CD14-positive monocyte (primary cell): ENCODE data around the gene PPP2R2C. TPM values are rescaled to one million over a fixed set of nuclear protein-coding genes. Genes with fewer than 3 reads are reported as not detected.

ENCODE experiments used
- DNase-seq, 3 donors: peaks; one replicate each; pipeline ENCODE4 v3.0.0-alpha.2; 2011 to 2022
- H2AFZ ChIP-seq: 2 replicates; pipeline ENCODE4 v1.6.0; 2012; ENCODE audit warnings: mild to moderate bottlenecking, low read depth, low read length, inconsistent platforms; ENCODE audit not compliant: insufficient read depth, poor library complexity, severe bottlenecking
- H3K27ac ChIP-seq, 2 donors: 1 replicate in 1 of 2; 2 replicates in 1 of 2; pipeline ENCODE4 v1.5.1; 2012 to 2013; ENCODE audit warnings: low read length in 2 of 2, control low read depth in 1 of 2, inconsistent platforms in 1 of 2, low read depth in 1 of 2, mild to moderate bottlenecking in 1 of 2
- H3K27me3 ChIP-seq, 2 donors: one replicate each; pipeline versions ENCODE4 v1.6.0 to v1.6.1; 2011 to 2013; ENCODE audit warnings: low read length in 2 of 2; ENCODE audit not compliant: control insufficient read depth in 2 of 2, insufficient read depth in 2 of 2
- H3K36me3 ChIP-seq, 2 donors: replicated peaks in 1 of 2; 1 replicate in 1 of 2; 2 replicates in 1 of 2; pipeline versions ENCODE4 v1.5.1 to v1.6.1; 2012 to 2013; ENCODE audit warnings: low read length in 2 of 2, control low read depth in 1 of 2, inconsistent platforms in 1 of 2, mild to moderate bottlenecking in 1 of 2; ENCODE audit not compliant: insufficient read depth in 2 of 2, control insufficient read depth in 1 of 2
- H3K4me1 ChIP-seq, 2 donors: 1 replicate in 1 of 2; 2 replicates in 1 of 2; pipeline versions ENCODE4 v1.5.1 to v1.6.1; 2012 to 2013; ENCODE audit warnings: low read length in 2 of 2, control low read depth in 1 of 2, inconsistent platforms in 1 of 2, mild to moderate bottlenecking in 1 of 2, moderate library complexity in 1 of 2; ENCODE audit not compliant: insufficient read depth in 2 of 2, control insufficient read depth in 1 of 2
- H3K4me2 ChIP-seq: replicated peaks from 2 replicates; pipeline ENCODE3; 2012; ENCODE audit warnings: low read length, moderate library complexity, mild to moderate bottlenecking; ENCODE audit not compliant: poor library complexity, severe bottlenecking; ENCODE audit errors: extremely low read depth
- H3K4me3 ChIP-seq, 3 experiments: fragments of 200-600 bp in 1 of 3; sonication (generic) in 1 of 3; replicated peaks in 1 of 3; 1 replicate in 2 of 3; 2 replicates in 1 of 3; pipeline ENCODE4 v1.5.1; 2011 to 2013; ENCODE audit warnings: low read length in 3 of 3, mild to moderate bottlenecking in 3 of 3, control low read depth in 2 of 3, low read depth in 2 of 3, inconsistent platforms in 1 of 3, moderate library complexity in 1 of 3
- H3K79me2 ChIP-seq: 2 replicates; pipeline ENCODE4 v1.6.0; 2012; ENCODE audit warnings: mild to moderate bottlenecking, control low read depth, inconsistent platforms, low read length, moderate library complexity; ENCODE audit not compliant: insufficient read depth
- H3K9ac ChIP-seq: 2 replicates; pipeline ENCODE4 v1.6.0; 2017; ENCODE audit warnings: low read length, mild to moderate bottlenecking; ENCODE audit not compliant: insufficient read depth, poor library complexity, severe bottlenecking
- H3K9me3 ChIP-seq, 2 donors: replicated peaks in 1 of 2; 1 replicate in 1 of 2; 2 replicates in 1 of 2; pipeline versions ENCODE4 v1.5.1 to v1.6.1; 2012 to 2013; ENCODE audit warnings: low read length in 2 of 2, control low read depth in 1 of 2; ENCODE audit not compliant: control insufficient read depth in 1 of 2, insufficient read depth in 1 of 2
- H4K20me1 ChIP-seq: 2 replicates; pipeline ENCODE4 v1.6.0; 2012; ENCODE audit warnings: mild to moderate bottlenecking, low read length, control low read depth, moderate library complexity; ENCODE audit not compliant: insufficient read depth
- H3K27ac Mint-ChIP-seq, 7 donors: one replicate each; pipeline ENCODE4 v1.8.0; 2020; ENCODE audit warnings: mild to moderate bottlenecking in 7 of 7, mixed read lengths in 7 of 7, moderate library complexity in 6 of 7, inconsistent platforms in 2 of 7
- H3K27me3 Mint-ChIP-seq, 3 donors: one replicate each; pipeline ENCODE4 v1.8.0; 2021 to 2022; ENCODE audit warnings: low read depth in 3 of 3, mild to moderate bottlenecking in 3 of 3, mixed read lengths in 3 of 3, moderate library complexity in 3 of 3, inconsistent platforms in 1 of 3
- H3K36me3 Mint-ChIP-seq, 2 donors: one replicate each; pipeline ENCODE4 v1.8.0; 2020; ENCODE audit warnings: mixed read lengths in 2 of 2, inconsistent platforms in 1 of 2, mild to moderate bottlenecking in 1 of 2
- H3K4me1 Mint-ChIP-seq: one replicate; pipeline ENCODE4 v1.8.0; 2020; ENCODE audit warnings: mild to moderate bottlenecking, mixed read lengths
- H3K4me3 Mint-ChIP-seq, 2 donors: one replicate each; pipeline ENCODE4 v1.8.0; 2020; ENCODE audit warnings: mild to moderate bottlenecking in 2 of 2, mixed read lengths in 2 of 2, moderate library complexity in 1 of 2
- H3K9me3 Mint-ChIP-seq, 7 donors: one replicate each; pipeline ENCODE4 v1.8.0; 2020 to 2022; ENCODE audit warnings: mixed read lengths in 7 of 7, mild to moderate bottlenecking in 6 of 7, moderate library complexity in 6 of 7, inconsistent platforms in 2 of 7
- CTCF ChIP-seq: fragments of 200-600 bp; IDR thresholded peaks from one replicate; pipeline ENCODE4 v1.8.0; 2022; ENCODE audit warnings: antibody characterized with exemption, mild to moderate bottlenecking
- WGBS: methylation state at CpG from one replicate; pipeline ENCODE4 v1.1.5; 2013; ENCODE audit warnings: missing lambda C conversion rate; ENCODE audit not compliant: insufficient coverage; 5-methylcytosine and 5-hydroxymethylcytosine counted together
- intact Hi-C, 2 donors: fragments of 100-400 bp; cut with micrococcal nuclease; formaldehyde crosslinking; loops; one replicate each; pipeline versions ENCODE4 v1.15.0 to v1.15.1; 2023
- polyA plus RNA-seq, 3 donors: library from polyadenylated mRNA; depleted of rRNA in 1 of 3; unstranded in 2 of 3; stranded (reverse) in 1 of 3; fragments of 300-500 nt in 2 of 3; fragments of >200 nt in 1 of 3; fragmentation: Illumina TruSeq in 2 of 3; gene quantifications; 1 replicate in 2 of 3; 2 replicates in 1 of 3; pipeline ENCODE4 v1.2.3, GENCODE V29; 2012 to 2021

Gene PPP2R2C
- polyA plus RNA-seq, 3 donors = not detected

GRCh38 chr4:6321361-6321760 is 151.1 kb downstream of the PPP2R2C start:
- intact Hi-C loops = no loop called here
- Histone ChIP-seq H2AFZ (no peak overlapping the region), H3K4me1 (no peaks in the 10 kb centered on the region), H4K20me1 (no peaks in the 10 kb centered on the region), H3K36me3 (no peaks in the 10 kb centered on the region), H3K9me3 (no peaks in the 10 kb centered on the region), H3K27me3 (peaks cover 0 to 16% of the 10 kb centered on the region in 2 donors), H3K27ac (no peak overlapping the region), H3K4me2 (no peak overlapping the region), H3K4me3 (no peak overlapping the region), H3K9ac (no peak overlapping the region), H3K79me2 (no peaks in the 10 kb centered on the region)
- H3K36me3 Mint-ChIP-seq = no peaks in the 10 kb centered on the region
- H3K27ac Mint-ChIP-seq = no peak overlapping the region
- H3K9me3 Mint-ChIP-seq = peaks cover 2 to 12% (median 4%) of the 10 kb centered on the region in 7 donors
- peaks cover 23 to 38% (median 31%) of the 10 kb centered on the region in 3 donors for H3K27me3 Mint-ChIP-seq
- no peak for TF ChIP-seq CTCF
- no CpG with 5 or more reads among the region's 2 CpGs for WGBS
- H3K4me1 Mint-ChIP-seq = no peaks in the 10 kb centered on the region
- no peak overlapping the region for H3K4me3 Mint-ChIP-seq
- DNase-seq = no peak

GRCh38 chr4:6320663-6321062 is 151.8 kb downstream of the PPP2R2C start:
- H3K36me3 ChIP-seq = no peaks in the 10 kb centered on the region
- no peak overlapping the region for H3K4me3 Mint-ChIP-seq
- WGBS = 74% methylated on average over 5 of the region's 6 CpGs
- H4K20me1 ChIP-seq = no peaks in the 10 kb centered on the region
- H3K9ac ChIP-seq = no peak overlapping the region
- H3K79me2 ChIP-seq = no peaks in the 10 kb centered on the region
- TF ChIP-seq CTCF = no peak
- intact Hi-C loops = no loop called here
- H3K4me2 ChIP-seq = no peak overlapping the region
- no peaks in the 10 kb centered on the region for H3K9me3 ChIP-seq
- H3K27ac Mint-ChIP-seq = no peak overlapping the region
- H3K4me1 ChIP-seq = no peaks in the 10 kb centered on the region
- peaks cover 0 to 9% of the 10 kb centered on the region in 2 donors for H3K27me3 ChIP-seq
- no peaks in the 10 kb centered on the region for H3K4me1 Mint-ChIP-seq
- H3K4me3 ChIP-seq = no peak overlapping the region
- no peak for DNase-seq
- peaks cover 0 to 12% (median 2%) of the 10 kb centered on the region in 7 donors for H3K9me3 Mint-ChIP-seq
- H3K27ac ChIP-seq = no peak overlapping the region
- no peaks in the 10 kb centered on the region for H3K36me3 Mint-ChIP-seq
- peaks cover 20 to 31% (median 26%) of the 10 kb centered on the region in 3 donors for H3K27me3 Mint-ChIP-seq
- no peak overlapping the region for H2AFZ ChIP-seq
